Psoas muscle (tissue), 8 donors: ENCODE data around the gene KCP. TPM values are rescaled to one million over a fixed set of nuclear protein-coding genes. Genes with fewer than 3 reads are reported as not detected.
A peak's percentile ranks its signal among the peaks of the same experiment; 100 is the strongest.

Experiments
- ATAC-seq, 4 donors: fragments of 200-7000 bp; cut with Tn5 transposase; one replicate each; pipeline ENCODE4 v1.9.1; 2020; ENCODE audit warnings: moderate library complexity in 3 of 4, mild to moderate bottlenecking in 2 of 4
- DNase-seq, 2 donors: peaks; one replicate each; pipeline ENCODE4 v3.0.0-alpha.2; 2020
- H3K27ac ChIP-seq: fragments of 200-600 bp; one replicate; pipeline ENCODE4 v1.8.0; 2022
- H3K27me3 ChIP-seq, 3 donors: fragments of 200-600 bp in 1 of 3; one replicate each; pipeline versions ENCODE4 v1.6.1 to v1.8.0; 2013 to 2022; ENCODE audit warnings: low read length in 2 of 3, mild to moderate bottlenecking in 2 of 3, moderate library complexity in 1 of 3; ENCODE audit not compliant: insufficient read depth in 3 of 3
- H3K36me3 ChIP-seq, 2 donors: fragments of 200-600 bp in 1 of 2; one replicate each; pipeline versions ENCODE4 v1.6.1 to v1.8.0; 2013 to 2022; ENCODE audit warnings: low read depth in 1 of 2, mild to moderate bottlenecking in 1 of 2, moderate library complexity in 1 of 2; ENCODE audit not compliant: insufficient read depth in 1 of 2
- H3K4me1 ChIP-seq: fragments of 200-600 bp; one replicate; pipeline ENCODE4 v1.8.0; 2022
- H3K4me3 ChIP-seq: fragments of 200-600 bp; one replicate; pipeline ENCODE4 v1.8.0; 2022; ENCODE audit warnings: mild to moderate bottlenecking
- H3K9me3 ChIP-seq: fragments of 200-600 bp; one replicate; pipeline ENCODE4 v1.8.0; 2022
- CTCF ChIP-seq: fragments of 200-600 bp; IDR thresholded peaks from one replicate; pipeline ENCODE4 v1.8.0; 2022; ENCODE audit warnings: antibody characterized with exemption
- WGBS, 3 donors: extraction: QIAGEN DNeasy Blood & Tissue Kit; methylation state at CpG; one replicate each; pipeline versions ENCODE4 v1.1.6 to v1.1.7; 2013; 5-methylcytosine and 5-hydroxymethylcytosine counted together
- intact Hi-C, 2 donors: fragments of 100-400 bp; cut with DNase I; formaldehyde crosslinking; loops; one replicate each; pipeline versions ENCODE4 v1.11.0 to v1.14.2; 2022
- polyA plus RNA-seq, 3 donors: library from polyadenylated mRNA; stranded (reverse); fragments of 200-250 nt; gene quantifications; one replicate each; pipeline ENCODE4 v1.2.3, GENCODE V29; 2013
- total RNA-seq, 4 donors: library from RNA; stranded (reverse); fragmentation: NEBNext Ultra II Directional in 2 of 4; extraction: Animal tissue kit (Norgen Biotek cat#: 25700) in 2 of 4; gene quantifications; one replicate each; pipeline versions ENCODE4 v1.2.1 to v1.2.4, GENCODE V29; 2021 to 2023
- donor health status: healthy with polysubstance abuse.
- donor health status: DM: no; HTN: no; CAD: no; lungs with moderate emphysema.
- donor health status: Bipolar disorder and iron deficiency.
- donor health status: healthy.
- donor health status: DM: yes; HTN: yes; CAD: no.
- donor health status: DM: no; HTN: no; CAD: no.
- donor health status: DM: no; HTN: no; CAD: no.
- donor health status: DM: yes; HTN: yes; CAD: no.

Gene KCP
- total and polyA plus RNA-seq, 7 donors: 0.03 to 0.34 (median 0.15) TPM

- DNase-seq (peak; percentile 30 to 80), ATAC-seq (peak; percentile 0 to 9 (median 4))
- peaks cover 4% of the 10 kb centered on the region for H3K4me1 ChIP-seq
- 68 to 69% (median 68%) methylated on average over 21 to 22 of the region's 22 CpGs for WGBS, 3 donors
- no peaks in the 10 kb centered on the region for H3K36me3 ChIP-seq
- intact Hi-C loops: no loop called here
- no peaks in the 10 kb centered on the region for H3K9me3 ChIP-seq
- H3K27me3 ChIP-seq: no peaks in the 10 kb centered on the region
- no peak for TF ChIP-seq CTCF
- no peak overlapping the region for H3K4me3 ChIP-seq
- H3K27ac ChIP-seq: no peak overlapping the region
Observed at GRCh38 chr7:128874140-128875031, 36.1 kb downstream of the KCP start.

DNA sequence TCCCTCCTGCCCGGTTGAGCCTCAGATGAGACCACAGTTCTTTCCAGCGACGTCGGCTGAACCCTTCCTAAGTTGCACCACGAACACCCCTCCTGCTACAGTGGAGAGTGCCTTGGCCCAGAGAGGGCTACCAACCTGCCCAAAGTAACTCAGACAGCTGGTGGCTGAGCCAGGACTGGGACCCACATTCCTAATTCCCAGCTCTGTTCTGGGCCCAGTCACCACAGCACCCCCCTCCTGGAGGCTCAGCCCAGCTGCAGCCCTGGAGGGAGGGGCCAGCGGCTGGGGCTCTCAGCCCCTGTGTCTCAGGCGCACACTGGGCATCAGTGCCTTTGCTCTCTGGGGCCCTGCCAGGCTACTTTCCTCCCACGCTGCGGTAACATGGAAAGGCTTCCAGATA lies 37.3 kb downstream of the KCP start:
- no peaks in the 10 kb centered on the region for H3K9me3 ChIP-seq
- ATAC-seq (peak in 3 of 4 donors; percentile 1 to 5 (median 4)), DNase-seq (peak in 1 of 2 donors; percentile 63)
- no peak overlapping the region for H3K27ac ChIP-seq
- no peaks in the 10 kb centered on the region for H3K36me3 ChIP-seq
- no peak overlapping the region for H3K4me3 ChIP-seq
- H3K4me1 ChIP-seq: peaks cover 8% of the 10 kb centered on the region
- no peak for TF ChIP-seq CTCF
- H3K27me3 ChIP-seq: no peaks in the 10 kb centered on the region
- intact Hi-C loops: no loop called here
- 58 to 63% (median 60%) methylated on average over 8 to 9 of the region's 9 CpGs for WGBS, 3 donors

DNA sequence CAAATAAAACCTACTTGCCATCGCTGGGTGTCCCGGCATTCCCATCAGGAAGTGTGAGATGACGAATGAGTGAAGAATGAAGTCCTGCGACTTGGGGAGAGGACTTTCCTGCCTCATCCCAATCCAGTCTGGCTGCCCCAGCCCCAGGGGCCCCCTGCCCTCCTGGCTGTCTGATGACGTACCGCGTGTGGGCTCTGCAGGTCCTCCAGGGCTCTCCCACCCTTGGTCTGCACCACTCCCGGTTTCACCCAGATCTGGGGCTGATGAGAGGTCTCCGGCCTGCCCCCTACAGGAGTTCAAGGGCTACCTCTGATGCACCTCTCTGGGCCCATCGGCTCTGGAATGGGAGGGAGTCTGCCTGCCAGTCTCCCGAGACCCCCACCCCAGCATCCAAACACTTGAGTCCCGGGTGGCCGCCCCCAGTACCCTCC lies 38.1 kb downstream of the KCP start:
- TF ChIP-seq CTCF: no peak
- Histone ChIP-seq H3K27ac (peak overlapping the region; percentile 30), H3K4me3 (no peak overlapping the region), H3K4me1 (peaks cover 8% of the 10 kb centered on the region), H3K36me3 (no peaks in the 10 kb centered on the region), H3K27me3 (no peaks in the 10 kb centered on the region), H3K9me3 (no peaks in the 10 kb centered on the region)
- intact Hi-C loops: no loop called here
- ATAC-seq (peak in 2 of 4 donors; percentile 1 to 2), DNase-seq (peak in 1 of 2 donors; percentile 70)
- whole genome bisulfite sequencing, 3 donors: 68 to 74% (median 71%) methylated on average over 13 of the region's 13 CpGs

GRCh38 chr7:128871050-128871449 lies 39.5 kb downstream of the KCP start:
- intact Hi-C loops: no loop called here
- WGBS, 3 donors: 94 to 97% (median 95%) methylated on average over 5 of the region's 5 CpGs
- Histone ChIP-seq H3K4me1 (peaks cover 8% of the 10 kb centered on the region), H3K36me3 (no peaks in the 10 kb centered on the region), H3K9me3 (no peaks in the 10 kb centered on the region), H3K27ac (no peak overlapping the region), H3K27me3 (no peaks in the 10 kb centered on the region), H3K4me3 (no peak overlapping the region)
- DNase-seq (peak in 1 of 2 donors; percentile 60), ATAC-seq (no peak)
- no peak for TF ChIP-seq CTCF
